Inflammatory macrophage treated with lipopolysaccharide for 1 hour (primary cell): ENCODE results near the gene SYTL1.

Source experiments
- DNase-seq, 2 donors: peaks; one replicate each; pipeline ENCODE4 v3.0.0-alpha.2; 2020 to 2022

SYTL1 gene

GRCh38 chr1:27318596-27318995 lies 23.2 kb upstream of the SYTL1 start:
- DNase-seq = no peak

GRCh38 chr1:27321813-27322568 lies 19.8 kb upstream of the SYTL1 start, which contains the start of gene TMEM222:
TSS of gene TMEM222 (plus strand) at chr1:27322163. CDS start at chr1:27322198, 35 bp downstream.
- peak; percentile 97 to 98 for DNase-seq

GRCh38 chr1:27322569-27323240 lies 19.1 kb upstream of the SYTL1 start:
- no peak for DNase-seq

- DNase-seq = no peak
These were observed 16.5 kb upstream of the SYTL1 start for GRCh38 chr1:27325286-27325685.

- no peak for DNase-seq
These were observed 13.9 kb upstream of the SYTL1 start for GRCh38 chr1:27327964-27328363.

- DNase-seq = no peak
These were observed 11.0 kb upstream of the SYTL1 start for GRCh38 chr1:27330786-27331185.

GRCh38 chr1:27331426-27331825 lies 10.4 kb upstream of the SYTL1 start:
- no peak for DNase-seq

- no peak for DNase-seq
These were observed 9.9 kb upstream of the SYTL1 start for GRCh38 chr1:27331922-27332321.

GRCh38 chr1:27332536-27333281 lies 9.1 kb upstream of the SYTL1 start:
- peak; percentile 10 to 52 for DNase-seq

GRCh38 chr1:27333717-27334279 lies 8.0 kb upstream of the SYTL1 start:
- DNase-seq = no peak

GRCh38 chr1:27335506-27336422 lies 6.1 kb upstream of the SYTL1 start:
- no peak for DNase-seq

- no peak for DNase-seq
These were observed 5.1 kb upstream of the SYTL1 start for GRCh38 chr1:27336756-27337155.

GRCh38 chr1:27338751-27339150 lies 3.1 kb upstream of the SYTL1 start:
- DNase-seq = no peak

- DNase-seq = no peak
These were observed 2.6 kb upstream of the SYTL1 start for GRCh38 chr1:27339213-27339612.

GRCh38 chr1:27342391-27342777 lies 562 bp downstream of the SYTL1 start:
- no peak for DNase-seq

- peak; percentile 35 to 49 for DNase-seq
These were observed 1.2 kb downstream of the SYTL1 start for GRCh38 chr1:27342778-27343638.

- DNase-seq = no peak
These were observed 1.8 kb downstream of the SYTL1 start for GRCh38 chr1:27343639-27344025.

GRCh38 chr1:27345272-27345671 lies 3.5 kb downstream of the SYTL1 start:
- no peak for DNase-seq

- DNase-seq = no peak
These were observed 4.5 kb downstream of the SYTL1 start for GRCh38 chr1:27346357-27346756.

- no peak for DNase-seq
These were observed 5.3 kb downstream of the SYTL1 start for GRCh38 chr1:27346991-27347624.
